ENCODE results near the gene ETV6. TPM values are rescaled to one million over a fixed set of nuclear protein-coding genes. Genes with fewer than 3 reads are reported as not detected.
"Not testable (repeated sequence)": the region's sequence is repeated elsewhere in the genome, so short reads cannot be mapped to it uniquely, and the experiment has no call there.

ETV6 gene
- total and polyA plus RNA-seq, 12 donors, result 2.7 to 33.5 (median 15.2) TPM

DNA sequence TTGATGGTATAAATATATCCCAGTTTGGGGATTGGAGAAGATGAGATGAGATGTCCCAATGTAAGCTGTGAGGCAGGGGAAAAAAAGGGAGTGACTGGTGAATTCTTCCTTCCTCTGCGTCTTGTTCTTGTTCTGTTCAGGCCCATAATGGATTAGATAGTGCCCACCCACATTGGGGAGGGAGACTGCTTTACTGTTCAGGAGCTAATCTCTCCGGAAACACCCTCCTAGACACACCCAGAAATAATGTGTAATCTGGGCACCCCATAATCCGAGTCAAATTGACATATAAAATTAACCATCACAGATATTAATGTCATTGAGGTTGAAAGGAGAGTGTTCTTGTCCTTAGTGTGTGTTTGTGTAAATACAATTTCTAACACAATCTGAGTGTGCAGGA is 29.3 kb downstream of the ETV6 start:
- Histone ChIP-seq H3K27ac (no peak overlapping the region), H3K36me3 (peaks cover 0 to 13% (median 0%) of the 10 kb centered on the region in 9 donors), H3K4me3 (no peak overlapping the region), H3K27me3 (no peaks in the 10 kb centered on the region), H3K4me1 (peaks cover 29 to 78% (median 60%) of the 10 kb centered on the region in 9 donors), H3K9me3 (peaks cover 0 to 4% (median 0%) of the 10 kb centered on the region in 11 donors)
- intact Hi-C loops (cut with DNase I), result loop anchor here in 1 of 10 donors (5.0 kb wide), 1 partner anchor 39 kb away; no protein-coding TSS in a partner anchor
- DNase-seq (no peak), ATAC-seq (no peak)
- 83 to 89% methylated on average over 3 of the region's 3 CpGs for WGBS, 2 donors
- TF ChIP-seq, protein P1, sequence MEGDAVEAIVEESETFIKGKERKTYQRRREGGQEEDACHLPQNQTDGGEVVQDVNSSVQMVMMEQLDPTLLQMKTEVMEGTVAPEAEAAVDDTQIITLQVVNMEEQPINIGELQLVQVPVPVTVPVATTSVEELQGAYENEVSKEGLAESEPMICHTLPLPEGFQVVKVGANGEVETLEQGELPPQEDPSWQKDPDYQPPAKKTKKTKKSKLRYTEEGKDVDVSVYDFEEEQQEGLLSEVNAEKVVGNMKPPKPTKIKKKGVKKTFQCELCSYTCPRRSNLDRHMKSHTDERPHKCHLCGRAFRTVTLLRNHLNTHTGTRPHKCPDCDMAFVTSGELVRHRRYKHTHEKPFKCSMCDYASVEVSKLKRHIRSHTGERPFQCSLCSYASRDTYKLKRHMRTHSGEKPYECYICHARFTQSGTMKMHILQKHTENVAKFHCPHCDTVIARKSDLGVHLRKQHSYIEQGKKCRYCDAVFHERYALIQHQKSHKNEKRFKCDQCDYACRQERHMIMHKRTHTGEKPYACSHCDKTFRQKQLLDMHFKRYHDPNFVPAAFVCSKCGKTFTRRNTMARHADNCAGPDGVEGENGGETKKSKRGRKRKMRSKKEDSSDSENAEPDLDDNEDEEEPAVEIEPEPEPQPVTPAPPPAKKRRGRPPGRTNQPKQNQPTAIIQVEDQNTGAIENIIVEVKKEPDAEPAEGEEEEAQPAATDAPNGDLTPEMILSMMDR (IDR thresholded peaks at IDR 0.05), result no peak

DNA sequence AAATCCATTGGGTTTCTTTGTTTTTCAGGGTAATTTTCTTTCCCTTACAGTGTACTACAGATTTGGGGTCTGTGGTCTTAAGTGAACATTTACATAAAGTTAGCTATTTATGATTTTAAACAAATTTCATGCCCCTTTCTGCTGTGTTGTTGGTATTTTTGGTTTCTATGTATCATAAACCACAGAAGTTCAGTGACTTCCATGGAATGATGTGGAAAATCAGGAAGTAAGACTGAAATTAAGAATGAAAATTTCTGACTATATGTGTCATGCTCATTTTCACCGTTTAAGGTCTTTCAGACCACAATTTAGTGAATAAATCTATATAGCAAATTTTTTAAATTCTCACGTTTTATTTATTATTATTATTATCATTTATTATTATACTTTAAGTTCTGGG is 31.7 kb downstream of the ETV6 start:
- TF ChIP-seq, protein P1 (IDR thresholded peaks at IDR 0.05), result no peak
- no peak for ATAC-seq
- H3K27me3 ChIP-seq, result no peaks in the 10 kb centered on the region
- no peak overlapping the region for H3K27ac ChIP-seq
- peaks cover 0 to 4% (median 0%) of the 10 kb centered on the region in 11 donors for H3K9me3 ChIP-seq
- WGBS, 2 donors, result 70 to 92% methylated on average over 2 of the region's 2 CpGs
- intact Hi-C loops (cut with DNase I), result no loop called here
- no peak overlapping the region for H3K4me3 ChIP-seq
- H3K36me3 ChIP-seq, result peaks cover 0 to 13% (median 0%) of the 10 kb centered on the region in 9 donors
- H3K4me1 ChIP-seq, result peaks cover 15 to 79% (median 50%) of the 10 kb centered on the region in 9 donors
- no peak for DNase-seq

DNA sequence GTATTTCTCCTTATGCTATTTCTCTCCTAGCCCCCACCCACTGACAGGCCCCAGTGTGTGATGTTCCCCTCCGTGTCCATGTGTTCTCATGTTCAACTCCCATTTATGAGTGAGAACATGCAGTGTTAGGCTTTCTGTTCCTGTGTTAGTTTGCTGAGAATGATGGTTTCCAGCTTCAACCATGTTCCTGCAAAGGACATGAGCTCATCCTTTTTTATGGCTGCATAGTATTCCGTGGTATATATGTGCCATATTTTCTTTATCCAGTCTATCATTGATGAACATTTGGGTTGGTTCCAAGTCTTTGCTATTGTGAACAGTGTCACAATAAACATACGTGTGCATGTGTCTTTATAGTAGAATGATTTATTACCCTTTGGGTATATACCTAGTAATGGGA is 32.2 kb downstream of the ETV6 start:
- DNase-seq; intact Hi-C loops (cut with DNase I); ATAC-seq; H3K4me3 ChIP-seq; H3K27ac ChIP-seq; H3K9me3 ChIP-seq; H3K27me3 ChIP-seq: not testable (repeated sequence)
- Histone ChIP-seq H3K36me3 (peaks cover 0 to 13% (median 0%) of the 10 kb centered on the region in 9 donors), H3K4me1 (peaks cover 12 to 79% (median 45%) of the 10 kb centered on the region in 9 donors)
- WGBS, 2 donors, result 98 to 100% methylated on average over 3 of the region's 3 CpGs

DNA sequence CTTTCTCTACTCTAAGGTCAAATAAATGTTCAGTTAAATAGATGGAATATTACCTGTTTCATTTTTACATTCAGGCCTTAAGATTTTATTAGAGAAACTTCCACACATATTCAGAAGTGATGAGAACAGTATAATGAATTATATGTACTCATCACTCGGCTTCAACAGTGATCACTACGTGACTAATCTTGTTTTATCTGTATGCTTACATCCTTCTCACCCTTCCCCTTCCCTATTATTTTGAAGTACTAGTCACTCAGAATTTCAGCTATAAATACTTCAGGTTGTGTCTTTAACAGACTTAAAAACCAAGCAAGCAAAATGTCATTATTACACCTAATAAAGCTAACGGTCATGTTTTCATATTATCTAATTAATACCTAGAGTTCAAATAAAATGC is 34.9 kb downstream of the ETV6 start:
- Histone ChIP-seq H3K4me1 (peaks cover 5 to 79% (median 34%) of the 10 kb centered on the region in 9 donors), H3K27me3 (no peaks in the 10 kb centered on the region), H3K36me3 (no peaks in the 10 kb centered on the region), H3K4me3 (no peak overlapping the region), H3K27ac (peak overlapping the region in 1 of 10 donors; percentile 31), H3K9me3 (peaks cover 0 to 4% (median 0%) of the 10 kb centered on the region in 11 donors)
- no peak for DNase-seq
- intact Hi-C loops (cut with DNase I), result no loop called here
- WGBS, 2 donors, result 44 to 54% methylated on average over 3 of the region's 3 CpGs
- no peak for ATAC-seq
- TF ChIP-seq, protein P1 (IDR thresholded peaks at IDR 0.05), result no peak

GRCh38 chr12:11684811-11685210 is 35.3 kb downstream of the ETV6 start:
- DNase-seq, result no peak
- H3K27ac ChIP-seq, result peak overlapping the region in 1 of 10 donors; percentile 31
- peaks cover 1 to 78% (median 30%) of the 10 kb centered on the region in 9 donors for H3K4me1 ChIP-seq
- TF ChIP-seq, protein P1 (IDR thresholded peaks at IDR 0.05), result no peak
- WGBS, 2 donors, result 85 to 88% methylated on average over 7 of the region's 7 CpGs
- peaks cover 0 to 4% (median 0%) of the 10 kb centered on the region in 11 donors for H3K9me3 ChIP-seq
- intact Hi-C loops (cut with DNase I), result no loop called here
- H3K4me3 ChIP-seq, result no peak overlapping the region
- ATAC-seq, result peak in 1 of 8 donors; percentile 22
- no peaks in the 10 kb centered on the region for H3K27me3 ChIP-seq
- no peaks in the 10 kb centered on the region for H3K36me3 ChIP-seq
